Muscle of leg (tissue), 11 donors: ENCODE data around the gene SARS2. TPM values are rescaled to one million over a fixed set of nuclear protein-coding genes. Genes with fewer than 3 reads are reported as not detected.
"Not testable (repeated sequence)": the region's sequence is repeated elsewhere in the genome, so short reads cannot be mapped to it uniquely, and the experiment has no call there.

Experiments
- DNase-seq: peaks from one replicate; pipeline ENCODE4 v3.0.0; 2013
- H3K27ac ChIP-seq: one replicate; pipeline ENCODE4 v1.5.1; 2013; ENCODE audit warnings: mild to moderate bottlenecking, low read length, control low read depth
- H3K27me3 ChIP-seq: one replicate; pipeline ENCODE4 v1.6.1; 2013; ENCODE audit warnings: low read length; ENCODE audit not compliant: control insufficient read depth, insufficient read depth
- H3K36me3 ChIP-seq: one replicate; pipeline ENCODE4 v1.6.1; 2013; ENCODE audit warnings: low read length; ENCODE audit not compliant: control insufficient read depth, insufficient read depth
- H3K4me1 ChIP-seq: one replicate; pipeline ENCODE4 v1.6.1; 2013; ENCODE audit warnings: low read length; ENCODE audit not compliant: control insufficient read depth, insufficient read depth
- H3K4me3 ChIP-seq: one replicate; pipeline ENCODE4 v1.5.1; 2013; ENCODE audit warnings: low read length, control low read depth
- H3K9me3 ChIP-seq: replicated peaks from 2 replicates; pipeline ENCODE4 v1.6.1; 2013; ENCODE audit warnings: low read depth, low read length; ENCODE audit not compliant: control insufficient read depth
- WGBS: methylation state at CpG from one replicate; pipeline ENCODE4 v1.1.5; 2013; ENCODE audit warnings: missing lambda C conversion rate; ENCODE audit not compliant: insufficient coverage; 5-methylcytosine and 5-hydroxymethylcytosine counted together
- polyA plus RNA-seq, 8 donors: library from polyadenylated mRNA; unstranded; fragments of 120-200 nt; gene quantifications; one replicate each; pipeline versions ENCODE4 v1.2.1 to v1.2.3, GENCODE V29; 2013; ENCODE audit warnings: inconsistent platforms in 1 of 8, low replicate concordance in 1 of 8; ENCODE audit not compliant: insufficient read length in 8 of 8, insufficient read depth in 1 of 8
- total RNA-seq: library from RNA; stranded (reverse); fragments of 120-200 nt; gene quantifications from one replicate; pipeline ENCODE4 v1.2.4, GENCODE V29; 2013

The SARS2 gene
- total and polyA plus RNA-seq, 9 donors: 18.0 to 36.7 (median 25.7) TPM

- 4% methylated on average over 70 of the region's 72 CpGs for WGBS
- no peak overlapping the region for H3K27ac ChIP-seq
- peak overlapping the region; percentile 25 for H3K4me3 ChIP-seq
- peaks cover 4% of the 10 kb centered on the region for H3K4me1 ChIP-seq
- H3K36me3 ChIP-seq: peaks cover 28% of the 10 kb centered on the region
- no peaks in the 10 kb centered on the region for H3K27me3 ChIP-seq
- DNase-seq: peak; percentile 89
- no peaks in the 10 kb centered on the region for H3K9me3 ChIP-seq
Measured at GRCh38 chr19:38949580-38950367, 19.2 kb upstream of the SARS2 start.

- H3K36me3 ChIP-seq: peaks cover 42% of the 10 kb centered on the region
- no peak for DNase-seq
- no peaks in the 10 kb centered on the region for H3K9me3 ChIP-seq
- no peak overlapping the region for H3K4me3 ChIP-seq
- H3K27me3 ChIP-seq: no peaks in the 10 kb centered on the region
- H3K4me1 ChIP-seq: peaks cover 4% of the 10 kb centered on the region
- no peak overlapping the region for H3K27ac ChIP-seq
- 92% methylated on average over 7 of the region's 11 CpGs for WGBS
Measured at GRCh38 chr19:38946229-38947010, 15.9 kb upstream of the SARS2 start.

- no peaks in the 10 kb centered on the region for H3K9me3 ChIP-seq
- WGBS: 80% methylated on average over 2 of the region's 3 CpGs
Measured at GRCh38 chr19:38945562-38946228, 15.1 kb upstream of the SARS2 start.

DNA sequence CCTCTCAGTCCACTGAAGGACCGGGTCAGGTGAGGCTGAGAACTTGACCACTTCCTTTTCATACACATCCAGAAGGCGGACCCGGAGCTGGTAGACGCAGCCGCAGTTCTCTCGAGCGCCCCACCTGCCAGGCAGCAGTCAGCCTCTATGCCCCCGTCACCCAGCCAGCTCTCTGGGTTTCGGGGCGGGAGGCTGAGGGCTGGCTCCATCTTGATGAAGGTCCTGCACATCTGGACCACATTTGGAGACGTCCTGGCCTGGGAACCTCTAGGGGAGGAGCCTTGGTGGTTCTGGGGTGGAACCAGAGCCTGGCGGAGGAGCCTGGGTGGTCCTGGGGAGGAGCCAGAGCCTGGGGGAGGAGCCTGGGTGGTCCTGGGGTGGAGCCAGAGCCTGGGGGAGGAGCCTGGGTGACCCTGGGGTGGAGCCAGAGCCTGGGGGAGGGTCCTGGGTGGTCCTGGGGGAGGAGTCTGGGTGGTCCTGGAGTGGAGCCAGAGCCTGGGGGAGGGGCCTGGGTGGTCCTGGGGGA lies 14.5 kb upstream of the SARS2 start:
- H3K27me3 ChIP-seq: no peaks in the 10 kb centered on the region
- H3K9me3 ChIP-seq: no peaks in the 10 kb centered on the region
- no peak overlapping the region for H3K4me3 ChIP-seq
- peaks cover 42% of the 10 kb centered on the region for H3K36me3 ChIP-seq
- H3K27ac ChIP-seq: no peak overlapping the region
- DNase-seq: no peak
- H3K4me1 ChIP-seq: peaks cover under 1% of the 10 kb centered on the region
- 84% methylated on average over 8 of the region's 12 CpGs for WGBS

More at GRCh38 chr19:38945562-38946228, 15.1 kb upstream of the SARS2 start:
- DNase-seq: no peak
- peaks cover 4% of the 10 kb centered on the region for H3K4me1 ChIP-seq
- H3K27ac ChIP-seq: no peak overlapping the region
- peaks cover 42% of the 10 kb centered on the region for H3K36me3 ChIP-seq
- H3K27me3 ChIP-seq: no peaks in the 10 kb centered on the region
- no peak overlapping the region for H3K4me3 ChIP-seq

DNA sequence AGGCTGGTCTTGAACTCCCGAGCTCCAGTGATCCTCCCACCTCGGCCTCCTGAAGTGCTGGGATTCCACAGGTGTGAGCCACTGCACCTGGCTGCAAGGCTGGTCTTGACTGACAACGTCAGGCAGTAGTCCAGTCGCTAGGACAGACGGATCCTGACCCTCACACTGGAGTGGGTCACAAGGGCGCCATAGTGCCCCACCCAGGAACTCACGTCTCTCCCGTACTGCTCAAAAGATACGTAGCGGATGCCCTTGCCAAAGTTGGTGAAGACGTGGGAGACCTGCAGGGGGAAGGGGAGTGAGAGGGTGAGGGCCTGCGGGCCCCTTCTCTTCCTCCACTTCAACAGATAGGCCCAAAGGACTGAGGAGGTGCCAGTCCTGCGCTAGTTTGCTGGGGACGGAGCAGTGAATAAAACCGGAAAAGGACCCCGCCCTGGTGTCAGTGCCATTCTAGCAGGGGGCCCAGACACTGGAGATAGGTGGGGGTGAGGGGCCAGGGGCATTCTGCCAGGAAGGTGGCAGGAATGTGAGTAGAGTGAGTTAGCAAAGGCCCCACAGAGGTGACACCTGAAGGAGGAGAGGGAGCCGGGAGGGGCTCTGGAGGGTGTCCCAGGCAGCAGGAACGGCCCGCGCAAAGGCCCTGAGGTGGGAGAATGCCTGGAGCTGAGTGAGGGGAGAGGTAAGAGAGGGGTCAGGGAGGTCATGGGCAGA lies 12.1 kb upstream of the SARS2 start:
- WGBS: 88% methylated on average over 14 of the region's 20 CpGs

DNA sequence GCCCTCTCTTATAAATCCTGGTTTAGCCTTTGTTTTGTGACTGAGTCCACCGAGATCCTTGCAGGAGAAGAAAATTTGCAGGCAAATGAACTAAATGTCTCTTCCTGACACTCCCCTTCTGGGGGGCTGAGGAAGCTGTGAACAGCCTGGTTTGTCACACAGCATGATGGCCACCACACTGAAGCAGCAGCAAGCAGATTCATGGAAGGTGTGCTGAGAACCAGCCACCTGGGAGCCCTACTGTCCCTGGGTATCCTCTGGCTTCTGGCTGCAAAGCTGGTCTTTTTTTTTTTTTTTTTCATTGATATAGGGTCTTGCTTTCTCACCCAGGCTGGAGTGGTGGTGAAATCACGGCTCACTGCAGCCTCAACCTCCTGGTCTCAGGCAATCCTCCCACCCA lies 11.4 kb upstream of the SARS2 start:
- Histone ChIP-seq H3K27ac (no peak overlapping the region), H3K36me3 (peaks cover 36% of the 10 kb centered on the region), H3K9me3 (no peaks in the 10 kb centered on the region), H3K27me3 (no peaks in the 10 kb centered on the region), H3K4me3 (no peak overlapping the region), H3K4me1 (no peaks in the 10 kb centered on the region)
- whole genome bisulfite sequencing: no CpG with 5 or more reads among the region's 2 CpGs
- no peak for DNase-seq

More for the DNA sequence above, 12.1 kb upstream of the SARS2 start:
- Histone ChIP-seq H3K9me3 (no peaks in the 10 kb centered on the region), H3K4me1 (no peaks in the 10 kb centered on the region), H3K36me3 (peaks cover 42% of the 10 kb centered on the region), H3K27ac (no peak overlapping the region), H3K4me3 (no peak overlapping the region), H3K27me3 (no peaks in the 10 kb centered on the region)
- DNase-seq: no peak

DNA sequence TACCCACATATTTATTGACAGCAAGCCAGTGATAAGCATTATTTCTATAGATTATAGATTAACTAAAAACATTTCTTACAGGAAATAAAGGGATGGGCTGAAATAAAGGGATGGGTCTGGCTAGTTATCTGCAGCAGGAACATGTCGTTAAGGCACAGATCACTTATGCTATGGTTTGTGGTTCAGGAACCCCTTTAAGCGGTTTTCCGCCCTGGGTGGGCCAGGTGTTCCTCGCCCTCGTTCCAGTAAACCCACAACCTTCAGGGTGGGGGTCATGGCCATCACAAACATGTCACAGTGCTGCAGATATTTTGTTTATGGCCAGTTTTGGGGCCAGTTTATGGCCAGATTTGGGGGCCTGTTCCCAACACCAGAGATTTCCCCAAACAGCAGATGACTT lies 10.9 kb upstream of the SARS2 start:
- H3K36me3 ChIP-seq: peaks cover 31% of the 10 kb centered on the region
- not testable (repeated sequence) for H3K27ac ChIP-seq, H3K27me3 ChIP-seq, H3K9me3 ChIP-seq, DNase-seq, H3K4me1 ChIP-seq, H3K4me3 ChIP-seq
- WGBS: 80% methylated on average over 1 of the region's 5 CpGs

- peaks cover 1% of the 10 kb centered on the region for H3K9me3 ChIP-seq
- DNase-seq: no peak
- 73% methylated on average over 5 of the region's 5 CpGs for WGBS
- H3K27me3 ChIP-seq: no peaks in the 10 kb centered on the region
- H3K4me1 ChIP-seq: no peaks in the 10 kb centered on the region
- H3K27ac ChIP-seq: no peak overlapping the region
- peaks cover 21% of the 10 kb centered on the region for H3K36me3 ChIP-seq
- H3K4me3 ChIP-seq: no peak overlapping the region
Measured at GRCh38 chr19:38939957-38940356, 9.4 kb upstream of the SARS2 start.

GRCh38 chr19:38933544-38933943 lies 3.0 kb upstream of the SARS2 start:
- H3K4me3 ChIP-seq: no peak overlapping the region
- H3K27ac ChIP-seq: no peak overlapping the region
- peaks cover 28% of the 10 kb centered on the region for H3K36me3 ChIP-seq
- no peak for DNase-seq
- H3K27me3 ChIP-seq: no peaks in the 10 kb centered on the region
- WGBS: no CpG with 5 or more reads among the region's 4 CpGs
- peaks cover 13% of the 10 kb centered on the region for H3K4me1 ChIP-seq
- H3K9me3 ChIP-seq: peaks cover 4% of the 10 kb centered on the region
